ENCODE measurements around the gene OTOG.

OTOG gene, protein sequence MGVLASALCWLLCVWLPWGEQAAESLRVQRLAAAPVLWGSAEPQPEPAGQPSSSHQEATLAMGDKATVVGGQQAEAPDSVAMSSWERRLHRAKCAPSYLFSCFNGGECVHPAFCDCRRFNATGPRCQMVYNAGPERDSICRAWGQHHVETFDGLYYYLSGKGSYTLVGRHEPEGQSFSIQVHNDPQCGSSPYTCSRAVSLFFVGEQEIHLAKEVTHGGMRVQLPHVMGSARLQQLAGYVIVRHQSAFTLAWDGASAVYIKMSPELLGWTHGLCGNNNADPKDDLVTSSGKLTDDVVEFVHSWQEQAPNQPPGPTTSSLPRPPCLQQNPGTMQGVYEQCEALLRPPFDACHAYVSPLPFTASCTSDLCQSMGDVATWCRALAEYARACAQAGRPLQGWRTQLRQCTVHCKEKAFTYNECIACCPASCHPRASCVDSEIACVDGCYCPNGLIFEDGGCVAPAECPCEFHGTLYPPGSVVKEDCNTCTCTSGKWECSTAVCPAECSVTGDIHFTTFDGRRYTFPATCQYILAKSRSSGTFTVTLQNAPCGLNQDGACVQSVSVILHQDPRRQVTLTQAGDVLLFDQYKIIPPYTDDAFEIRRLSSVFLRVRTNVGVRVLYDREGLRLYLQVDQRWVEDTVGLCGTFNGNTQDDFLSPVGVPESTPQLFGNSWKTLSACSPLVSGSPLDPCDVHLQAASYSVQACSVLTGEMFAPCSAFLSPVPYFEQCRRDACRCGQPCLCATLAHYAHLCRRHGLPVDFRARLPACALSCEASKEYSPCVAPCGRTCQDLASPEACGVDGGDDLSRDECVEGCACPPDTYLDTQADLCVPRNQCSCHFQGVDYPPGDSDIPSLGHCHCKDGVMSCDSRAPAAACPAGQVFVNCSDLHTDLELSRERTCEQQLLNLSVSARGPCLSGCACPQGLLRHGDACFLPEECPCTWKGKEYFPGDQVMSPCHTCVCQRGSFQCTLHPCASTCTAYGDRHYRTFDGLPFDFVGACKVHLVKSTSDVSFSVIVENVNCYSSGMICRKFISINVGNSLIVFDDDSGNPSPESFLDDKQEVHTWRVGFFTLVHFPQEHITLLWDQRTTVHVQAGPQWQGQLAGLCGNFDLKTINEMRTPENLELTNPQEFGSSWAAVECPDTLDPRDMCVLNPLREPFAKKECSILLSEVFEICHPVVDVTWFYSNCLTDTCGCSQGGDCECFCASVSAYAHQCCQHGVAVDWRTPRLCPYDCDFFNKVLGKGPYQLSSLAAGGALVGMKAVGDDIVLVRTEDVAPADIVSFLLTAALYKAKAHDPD (N-terminal part only)

DNA sequence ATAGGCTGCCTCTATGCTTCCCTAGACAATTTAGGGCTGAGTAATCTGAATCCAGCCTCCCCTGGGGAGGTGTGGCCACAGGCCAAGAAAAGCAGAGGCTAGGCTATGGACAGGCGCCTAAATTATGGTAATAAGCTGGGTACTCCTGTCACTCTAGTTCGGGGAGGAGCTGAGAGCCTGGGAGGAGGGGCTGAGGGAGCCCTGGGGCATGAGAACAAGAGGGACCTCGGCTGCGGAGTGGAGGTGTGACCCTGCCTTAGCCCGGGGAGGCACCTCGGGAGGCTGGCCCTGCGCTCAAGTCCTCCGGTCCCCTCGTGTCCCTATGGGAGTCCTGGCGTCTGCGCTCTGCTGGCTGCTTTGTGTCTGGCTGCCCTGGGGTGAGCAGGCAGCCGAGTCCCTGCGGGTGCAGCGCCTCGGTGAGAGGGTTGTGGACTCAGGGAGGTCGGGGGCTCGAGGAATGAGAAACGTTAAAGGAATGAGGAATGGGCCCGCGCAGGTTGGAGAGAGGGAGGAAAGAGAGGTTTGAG lies at the start of gene OTOG:
TSS of gene OTOG (plus strand) at position 209 of the 527 bp plus-strand sequence. CDS start at position 323, 114 bp downstream.
- DNase-seq (ENCODE audit: low spot score): no peak
- in situ Hi-C loops (cut with MboI; ENCODE audit: low pct_unique_long_range_greater_than_20kb, low sequenced_read_pairs, unreplicated experiment): no loop called here
- TF ChIP-seq, protein P1, sequence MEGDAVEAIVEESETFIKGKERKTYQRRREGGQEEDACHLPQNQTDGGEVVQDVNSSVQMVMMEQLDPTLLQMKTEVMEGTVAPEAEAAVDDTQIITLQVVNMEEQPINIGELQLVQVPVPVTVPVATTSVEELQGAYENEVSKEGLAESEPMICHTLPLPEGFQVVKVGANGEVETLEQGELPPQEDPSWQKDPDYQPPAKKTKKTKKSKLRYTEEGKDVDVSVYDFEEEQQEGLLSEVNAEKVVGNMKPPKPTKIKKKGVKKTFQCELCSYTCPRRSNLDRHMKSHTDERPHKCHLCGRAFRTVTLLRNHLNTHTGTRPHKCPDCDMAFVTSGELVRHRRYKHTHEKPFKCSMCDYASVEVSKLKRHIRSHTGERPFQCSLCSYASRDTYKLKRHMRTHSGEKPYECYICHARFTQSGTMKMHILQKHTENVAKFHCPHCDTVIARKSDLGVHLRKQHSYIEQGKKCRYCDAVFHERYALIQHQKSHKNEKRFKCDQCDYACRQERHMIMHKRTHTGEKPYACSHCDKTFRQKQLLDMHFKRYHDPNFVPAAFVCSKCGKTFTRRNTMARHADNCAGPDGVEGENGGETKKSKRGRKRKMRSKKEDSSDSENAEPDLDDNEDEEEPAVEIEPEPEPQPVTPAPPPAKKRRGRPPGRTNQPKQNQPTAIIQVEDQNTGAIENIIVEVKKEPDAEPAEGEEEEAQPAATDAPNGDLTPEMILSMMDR (IDR thresholded peaks at IDR 0.05; ENCODE audit: extremely low read depth, insufficient read depth, missing control alignments): no peak

DNA sequence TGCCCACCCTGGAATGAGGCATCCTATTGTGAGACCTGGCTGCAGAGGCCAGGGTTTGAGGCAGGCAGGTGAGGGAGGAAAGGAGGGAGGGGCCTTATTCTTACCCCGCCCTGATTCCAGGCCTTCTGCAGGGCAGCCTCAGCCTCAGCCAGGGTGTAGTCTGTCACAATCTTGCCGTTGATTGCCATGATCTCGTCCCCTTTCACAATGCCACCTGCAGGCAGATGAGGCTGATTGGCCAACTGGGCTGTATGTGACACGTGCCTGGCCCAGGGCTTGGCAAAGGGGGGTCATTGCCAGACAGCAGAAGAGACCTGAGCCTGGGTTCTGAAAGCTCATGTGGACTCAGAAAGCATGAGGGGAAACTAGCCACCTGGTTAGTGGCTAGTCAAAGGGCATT lies 49.0 kb upstream of the OTOG start:
- TF ChIP-seq, protein P1 (IDR thresholded peaks at IDR 0.05; ENCODE audit: extremely low read depth, insufficient read depth, missing control alignments): no peak
- in situ Hi-C loops (cut with MboI; ENCODE audit: low pct_unique_long_range_greater_than_20kb, low sequenced_read_pairs, unreplicated experiment): no loop called here
- DNase-seq (ENCODE audit: low spot score): no peak

DNA sequence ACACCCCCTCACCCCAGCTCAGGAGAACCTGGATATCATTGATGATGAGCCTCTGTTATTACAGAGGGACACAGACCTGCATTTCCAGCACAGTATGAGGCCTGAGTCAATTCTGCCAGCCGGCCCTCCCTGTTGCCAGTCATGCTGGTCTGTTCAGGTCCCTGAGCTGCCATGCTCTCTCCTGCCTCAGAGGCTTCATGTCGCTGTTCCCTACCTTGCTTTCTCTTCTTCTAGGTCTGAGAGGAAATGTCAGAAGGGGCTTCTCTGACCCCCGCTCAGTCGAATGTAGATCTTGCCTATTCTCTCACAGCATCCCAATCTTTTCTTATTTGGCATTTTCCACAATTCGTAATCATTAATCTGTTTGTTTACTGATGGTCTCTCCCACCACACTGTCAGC lies 48.6 kb upstream of the OTOG start:
- TF ChIP-seq, protein P1 (IDR thresholded peaks at IDR 0.05; ENCODE audit: extremely low read depth, insufficient read depth, missing control alignments): peak; percentile 21
- no peak for DNase-seq (ENCODE audit: low spot score)
- in situ Hi-C loops (cut with MboI; ENCODE audit: low pct_unique_long_range_greater_than_20kb, low sequenced_read_pairs, unreplicated experiment): no loop called here

DNA sequence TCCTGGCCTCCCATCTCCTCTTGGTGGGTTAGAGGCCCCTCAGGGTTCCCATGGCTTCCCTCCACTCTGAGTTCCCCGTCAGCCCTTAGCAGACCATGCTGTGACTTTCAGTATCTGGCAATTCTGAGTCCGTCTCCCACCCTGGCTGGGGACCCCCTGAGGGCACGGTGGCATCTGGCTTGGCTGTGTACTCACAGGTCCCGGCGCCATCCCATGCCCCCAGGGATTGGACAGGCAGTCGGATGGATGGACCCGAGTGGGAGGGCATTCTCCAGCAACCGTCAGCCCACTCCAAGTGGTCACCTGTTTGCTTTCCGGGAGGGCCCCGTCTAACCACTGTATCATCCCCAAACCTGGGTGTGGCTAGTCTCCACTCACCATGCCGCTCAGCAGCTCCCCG lies 46.4 kb upstream of the OTOG start:
- in situ Hi-C loops (cut with MboI; ENCODE audit: low pct_unique_long_range_greater_than_20kb, low sequenced_read_pairs, unreplicated experiment): loop anchor here (10.0 to 25.0 kb wide), 3 partner anchors 116 to 713 kb away; partner anchors contain the start of gene KCNJ11
- no peak for DNase-seq (ENCODE audit: low spot score)
- TF ChIP-seq, protein P1 (IDR thresholded peaks at IDR 0.05; ENCODE audit: extremely low read depth, insufficient read depth, missing control alignments): no peak

DNA sequence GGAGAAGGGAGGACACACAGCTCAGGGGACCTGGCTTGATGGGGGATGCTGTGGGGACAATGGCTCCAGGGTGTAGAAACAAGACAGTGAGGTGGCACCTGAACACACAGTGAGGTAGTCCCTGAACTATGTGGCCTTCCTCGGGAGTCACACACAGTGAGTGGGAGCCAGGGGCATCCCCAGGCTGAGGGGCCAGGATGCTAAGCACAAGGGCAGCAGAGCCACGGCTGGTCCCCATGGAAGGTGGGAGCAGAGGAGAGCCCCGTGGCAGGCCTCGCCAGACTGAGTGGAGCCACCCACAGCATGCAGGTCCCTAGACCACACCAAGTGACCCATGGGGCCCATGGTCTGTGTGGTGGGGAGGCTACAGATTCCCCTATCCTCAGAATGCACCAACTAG lies 44.4 kb upstream of the OTOG start:
- no peak for DNase-seq (ENCODE audit: low spot score)
- TF ChIP-seq, protein P1 (IDR thresholded peaks at IDR 0.05; ENCODE audit: extremely low read depth, insufficient read depth, missing control alignments): no peak
- in situ Hi-C loops (cut with MboI; ENCODE audit: low pct_unique_long_range_greater_than_20kb, low sequenced_read_pairs, unreplicated experiment): loop anchor here (10.0 to 25.0 kb wide), 3 partner anchors 118 to 715 kb away; partner anchors contain the start of gene KCNJ11
